Stimulated activated naive CD8-positive, alpha-beta T cell treated with anti-CD3 and anti-CD28 coated beads, Interleukin-15, Interleukin-2, amounts not matched to agents 100 ng/mL and 50 ng/mL, for 24 hours (primary cell): ENCODE results near the gene WDR54.
"Not testable (repeated sequence)": the region's sequence is repeated elsewhere in the genome, so short reads cannot be mapped to it uniquely, and the experiment has no call there.

Experiments
- H3K27ac Mint-ChIP-seq: one replicate; pipeline ENCODE4 v1.8.0; 2021; ENCODE audit warnings: mild to moderate bottlenecking, mixed read lengths
- H3K27me3 Mint-ChIP-seq: one replicate; pipeline ENCODE4 v1.8.0; 2021; ENCODE audit warnings: mixed read lengths
- H3K36me3 Mint-ChIP-seq: one replicate; pipeline ENCODE4 v1.8.0; 2021; ENCODE audit warnings: low read depth, mixed read lengths
- H3K4me1 Mint-ChIP-seq: one replicate; pipeline ENCODE4 v1.8.0; 2021; ENCODE audit warnings: low read depth, mixed read lengths
- H3K4me3 Mint-ChIP-seq: one replicate; pipeline ENCODE4 v1.8.0; 2021; ENCODE audit warnings: mild to moderate bottlenecking, mixed read lengths
- H3K9me3 Mint-ChIP-seq: one replicate; pipeline ENCODE4 v1.8.0; 2021; ENCODE audit warnings: mixed read lengths

WDR54 gene

GRCh38 chr2:74450570-74451190 is 29.1 kb downstream of the WDR54 start:
- peaks cover 28% of the 10 kb centered on the region for H3K4me1 Mint-ChIP-seq
- peaks cover 5% of the 10 kb centered on the region for H3K36me3 Mint-ChIP-seq
- H3K9me3 Mint-ChIP-seq = no peaks in the 10 kb centered on the region
- H3K27me3 Mint-ChIP-seq = no peaks in the 10 kb centered on the region
- H3K27ac Mint-ChIP-seq = no peak overlapping the region
- no peak overlapping the region for H3K4me3 Mint-ChIP-seq

- Mint-ChIP-seq H3K27ac (peak within 1 kb of the TSS; percentile 94), H3K4me1 (peaks cover 64% of the 10 kb centered on the region), H3K36me3 (peaks cover 19% of the 10 kb centered on the region)
Observed at GRCh38 chr2:74454654-74455511, 33.4 kb downstream of the WDR54 start, which contains the start of gene INO80B. TSS of gene INO80B (plus strand) at chr2:74455087. CDS start at chr2:74455117, 30 bp downstream.

GRCh38 chr2:74457129-74457548 is 35.6 kb downstream of the WDR54 start:
- peaks cover 67% of the 10 kb centered on the region for H3K4me1 Mint-ChIP-seq
- peak overlapping the region; percentile 96 for H3K4me3 Mint-ChIP-seq
- H3K36me3 Mint-ChIP-seq = peaks cover 19% of the 10 kb centered on the region
- peak overlapping the region; percentile 94 for H3K27ac Mint-ChIP-seq
- no peaks in the 10 kb centered on the region for H3K27me3 Mint-ChIP-seq
- H3K9me3 Mint-ChIP-seq = no peaks in the 10 kb centered on the region

More at GRCh38 chr2:74454654-74455511, 33.4 kb downstream of the WDR54 start, which contains the start of gene INO80B:
- Mint-ChIP-seq H3K9me3 (no peaks in the 10 kb centered on the region), H3K27me3 (no peaks in the 10 kb centered on the region), H3K4me3 (peak within 1 kb of the TSS; percentile 96)

- Mint-ChIP-seq H3K36me3 (peaks cover 22% of the 10 kb centered on the region), H3K27me3 (no peaks in the 10 kb centered on the region), H3K4me1 (peaks cover 63% of the 10 kb centered on the region), H3K9me3 (no peaks in the 10 kb centered on the region), H3K4me3 (peak overlapping the region; percentile 96), H3K27ac (peak overlapping the region; percentile 98)
Observed at GRCh38 chr2:74457549-74458131, 36.1 kb downstream of the WDR54 start.

- Mint-ChIP-seq H3K27me3 (no peaks in the 10 kb centered on the region), H3K4me3 (peak within 1 kb of the TSS; percentile 96), H3K27ac (peak within 1 kb of the TSS; percentile 98), H3K36me3 (peaks cover 29% of the 10 kb centered on the region), H3K9me3 (no peaks in the 10 kb centered on the region), H3K4me1 (peaks cover 63% of the 10 kb centered on the region)
Observed at GRCh38 chr2:74458132-74458937, 36.8 kb downstream of the WDR54 start, which contains the start of gene WBP1. TSS of gene WBP1 (plus strand) at chr2:74458438. CDS start at chr2:74458603, 165 bp downstream.

GRCh38 chr2:74458938-74459363 is 37.4 kb downstream of the WDR54 start:
- Mint-ChIP-seq H3K36me3 (peaks cover 30% of the 10 kb centered on the region), H3K4me3 (peak overlapping the region; percentile 96), H3K27me3 (no peaks in the 10 kb centered on the region), H3K9me3 (no peaks in the 10 kb centered on the region), H3K4me1 (peaks cover 67% of the 10 kb centered on the region), H3K27ac (peak overlapping the region; percentile 98)

GRCh38 chr2:74459503-74460118 is 38.1 kb downstream of the WDR54 start:
- peak overlapping the region; percentile 52 for H3K27ac Mint-ChIP-seq
- H3K4me3 Mint-ChIP-seq = peak overlapping the region; percentile 96
- peaks cover 30% of the 10 kb centered on the region for H3K36me3 Mint-ChIP-seq
- not testable (repeated sequence) for H3K9me3 Mint-ChIP-seq, H3K27me3 Mint-ChIP-seq
- H3K4me1 Mint-ChIP-seq = peaks cover 65% of the 10 kb centered on the region

- not testable (repeated sequence) for H3K9me3 Mint-ChIP-seq, H3K27me3 Mint-ChIP-seq
- peaks cover 27% of the 10 kb centered on the region for H3K36me3 Mint-ChIP-seq
- peak overlapping the region; percentile 52 for H3K27ac Mint-ChIP-seq
- H3K4me3 Mint-ChIP-seq = peak overlapping the region; percentile 96
- H3K4me1 Mint-ChIP-seq = peaks cover 59% of the 10 kb centered on the region
Observed at GRCh38 chr2:74460187-74460586, 38.7 kb downstream of the WDR54 start.

- Mint-ChIP-seq H3K4me1 (peaks cover 53% of the 10 kb centered on the region), H3K27ac (no peak overlapping the region), H3K36me3 (peaks cover 18% of the 10 kb centered on the region), H3K4me3 (no peak overlapping the region), H3K27me3 (no peaks in the 10 kb centered on the region), H3K9me3 (no peaks in the 10 kb centered on the region)
Observed at GRCh38 chr2:74461187-74462053, 39.9 kb downstream of the WDR54 start.

- Mint-ChIP-seq H3K36me3 (peaks cover 12% of the 10 kb centered on the region), H3K4me3 (no peak overlapping the region), H3K27me3 (no peaks in the 10 kb centered on the region), H3K9me3 (no peaks in the 10 kb centered on the region), H3K4me1 (peaks cover 45% of the 10 kb centered on the region), H3K27ac (no peak overlapping the region)
Observed at GRCh38 chr2:74462054-74462785, 40.7 kb downstream of the WDR54 start.

GRCh38 chr2:74462786-74463105 is 41.2 kb downstream of the WDR54 start:
- H3K4me1 Mint-ChIP-seq = peaks cover 44% of the 10 kb centered on the region
- peaks cover 11% of the 10 kb centered on the region for H3K36me3 Mint-ChIP-seq
- no peak overlapping the region for H3K4me3 Mint-ChIP-seq
- H3K27me3 Mint-ChIP-seq = no peaks in the 10 kb centered on the region
- H3K27ac Mint-ChIP-seq = no peak overlapping the region
- H3K9me3 Mint-ChIP-seq = no peaks in the 10 kb centered on the region

GRCh38 chr2:74464406-74464805 is 42.9 kb downstream of the WDR54 start:
- Mint-ChIP-seq H3K27me3 (no peaks in the 10 kb centered on the region), H3K4me1 (peaks cover 30% of the 10 kb centered on the region), H3K36me3 (peaks cover 11% of the 10 kb centered on the region), H3K4me3 (peak overlapping the region; percentile 97), H3K9me3 (no peaks in the 10 kb centered on the region), H3K27ac (peak overlapping the region; percentile 71)

GRCh38 chr2:74470742-74471141 is 49.2 kb downstream of the WDR54 start:
- Mint-ChIP-seq H3K4me1 (peaks cover 32% of the 10 kb centered on the region), H3K4me3 (peak overlapping the region; percentile 57), H3K36me3 (peaks cover 35% of the 10 kb centered on the region), H3K27ac (peak overlapping the region; percentile 75)
- not testable (repeated sequence) for H3K9me3 Mint-ChIP-seq, H3K27me3 Mint-ChIP-seq
